Measurements from ENCODE around the gene SSH2. TPM values are rescaled to one million over a fixed set of nuclear protein-coding genes. Genes with fewer than 3 reads are reported as not detected.

Gene SSH2
- polyA plus RNA-seq, 1 of the 3 experiments (the other 2 are of a cell fraction): 8.8 TPM

DNA sequence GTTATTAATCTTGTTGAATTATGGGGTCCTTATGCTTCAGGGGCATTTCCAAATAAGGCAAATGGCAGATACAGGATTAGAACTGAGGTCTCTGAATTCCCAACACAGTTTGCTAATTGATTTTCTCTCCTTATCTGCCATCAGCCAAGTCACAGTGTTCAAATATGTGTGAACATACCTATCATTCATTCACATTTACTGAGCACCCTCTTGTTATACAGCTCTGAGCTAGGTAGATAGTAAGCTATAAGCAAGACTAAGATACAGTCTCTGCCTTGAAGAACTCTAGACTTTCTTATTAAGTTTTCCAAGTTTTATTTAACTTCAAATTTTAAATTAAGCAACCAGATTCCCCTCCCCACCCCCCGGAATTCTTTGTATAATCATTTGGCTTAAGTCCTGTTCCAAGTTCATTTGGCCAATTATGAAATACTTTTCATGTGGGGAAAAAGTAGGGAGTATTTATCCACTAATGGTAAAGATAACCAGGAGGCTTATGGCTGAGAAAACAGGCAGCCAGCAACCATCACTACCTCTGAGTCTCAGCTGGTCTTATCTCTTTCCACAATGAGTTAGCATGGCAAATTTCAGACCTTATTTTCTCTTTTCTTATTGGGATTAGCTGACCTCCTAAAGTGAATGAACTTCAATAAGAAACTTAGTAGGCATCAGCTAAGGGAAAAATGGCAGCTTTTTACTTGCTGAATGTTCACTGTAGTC lies 275.9 kb downstream of the SSH2 start:
- Histone ChIP-seq H3K4me3 (ENCODE audit: low read depth in 2 of 2, low read length in 1 of 2) (no peak overlapping the region), H3K9ac (no peak overlapping the region), H3K4me2 (no peak overlapping the region), H2AFZ (ENCODE audit: low read depth) (no peak overlapping the region), H3K27me3 (ENCODE audit: insufficient read depth) (no peaks in the 10 kb centered on the region), H3K4me1 (ENCODE audit: control insufficient read depth in 1 of 2, insufficient read depth in 2 of 2, low read depth in 1 of 2, low read length in 1 of 2) (no peaks in the 10 kb centered on the region), H3F3A (replicated peaks; ENCODE audit: insufficient read depth) (peaks cover 7% of the 10 kb centered on the region), H4K20me1 (ENCODE audit: insufficient read depth) (no peaks in the 10 kb centered on the region), H3K9me2 (no peaks in the 10 kb centered on the region), H3K9me3 (no peaks in the 10 kb centered on the region), H3K36me3 (replicated peaks in 1 of 2; ENCODE audit: control insufficient read depth in 1 of 2, insufficient read depth in 2 of 2, low read length in 1 of 2) (peaks cover 23 to 32% of the 10 kb centered on the region in 2 experiments), H3K79me2 (ENCODE audit: insufficient read depth) (no peaks in the 10 kb centered on the region), H3K27ac (ENCODE audit: low read depth in 2 of 2, low read length in 1 of 2) (no peak overlapping the region)
- WGBS (ENCODE audit: low lambda C conversion rate): 87% methylated on average over 1 of the region's 1 CpG
- POLR2A ChIA-PET: interaction anchor here (0.9 kb wide), 1 partner anchor 11 kb away, joined by 8 read pairs; no protein-coding TSS in a partner anchor
- CTCF ChIA-PET: interaction anchor here (1.2 to 1.9 kb wide), 5 partner anchors 11 to 277 kb away, joined by 3 to 7 read pairs (median 4); no protein-coding TSS in a partner anchor
- DNase-seq: no peak
- TF ChIP-seq TCF12 (IDR thresholded peaks at IDR 0.05): no peak
- TF ChIP-seq, protein P1, sequence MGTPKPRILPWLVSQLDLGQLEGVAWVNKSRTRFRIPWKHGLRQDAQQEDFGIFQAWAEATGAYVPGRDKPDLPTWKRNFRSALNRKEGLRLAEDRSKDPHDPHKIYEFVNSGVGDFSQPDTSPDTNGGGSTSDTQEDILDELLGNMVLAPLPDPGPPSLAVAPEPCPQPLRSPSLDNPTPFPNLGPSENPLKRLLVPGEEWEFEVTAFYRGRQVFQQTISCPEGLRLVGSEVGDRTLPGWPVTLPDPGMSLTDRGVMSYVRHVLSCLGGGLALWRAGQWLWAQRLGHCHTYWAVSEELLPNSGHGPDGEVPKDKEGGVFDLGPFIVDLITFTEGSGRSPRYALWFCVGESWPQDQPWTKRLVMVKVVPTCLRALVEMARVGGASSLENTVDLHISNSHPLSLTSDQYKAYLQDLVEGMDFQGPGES (IDR thresholded peaks at IDR 0.05; ENCODE audit: low read depth, low read length): no peak
- TF ChIP-seq, protein P2, sequence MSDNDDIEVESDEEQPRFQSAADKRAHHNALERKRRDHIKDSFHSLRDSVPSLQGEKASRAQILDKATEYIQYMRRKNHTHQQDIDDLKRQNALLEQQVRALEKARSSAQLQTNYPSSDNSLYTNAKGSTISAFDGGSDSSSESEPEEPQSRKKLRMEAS (IDR thresholded peaks at IDR 0.05; ENCODE audit: low read depth): no peak
- no peak for TF ChIP-seq FOXM1 (IDR thresholded peaks at IDR 0.05; ENCODE audit: low read depth)
- TF ChIP-seq, protein P3, sequence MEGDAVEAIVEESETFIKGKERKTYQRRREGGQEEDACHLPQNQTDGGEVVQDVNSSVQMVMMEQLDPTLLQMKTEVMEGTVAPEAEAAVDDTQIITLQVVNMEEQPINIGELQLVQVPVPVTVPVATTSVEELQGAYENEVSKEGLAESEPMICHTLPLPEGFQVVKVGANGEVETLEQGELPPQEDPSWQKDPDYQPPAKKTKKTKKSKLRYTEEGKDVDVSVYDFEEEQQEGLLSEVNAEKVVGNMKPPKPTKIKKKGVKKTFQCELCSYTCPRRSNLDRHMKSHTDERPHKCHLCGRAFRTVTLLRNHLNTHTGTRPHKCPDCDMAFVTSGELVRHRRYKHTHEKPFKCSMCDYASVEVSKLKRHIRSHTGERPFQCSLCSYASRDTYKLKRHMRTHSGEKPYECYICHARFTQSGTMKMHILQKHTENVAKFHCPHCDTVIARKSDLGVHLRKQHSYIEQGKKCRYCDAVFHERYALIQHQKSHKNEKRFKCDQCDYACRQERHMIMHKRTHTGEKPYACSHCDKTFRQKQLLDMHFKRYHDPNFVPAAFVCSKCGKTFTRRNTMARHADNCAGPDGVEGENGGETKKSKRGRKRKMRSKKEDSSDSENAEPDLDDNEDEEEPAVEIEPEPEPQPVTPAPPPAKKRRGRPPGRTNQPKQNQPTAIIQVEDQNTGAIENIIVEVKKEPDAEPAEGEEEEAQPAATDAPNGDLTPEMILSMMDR (IDR thresholded peaks at IDR 0.05): no peak
- TF ChIP-seq GATA2 (CRISPR knock-in tag; IDR thresholded peaks at IDR 0.05): no peak
- no peak for TF ChIP-seq RXRA (IDR thresholded peaks at IDR 0.05; ENCODE audit: borderline replicate concordance, low read depth)
- TF ChIP-seq, protein P4, sequence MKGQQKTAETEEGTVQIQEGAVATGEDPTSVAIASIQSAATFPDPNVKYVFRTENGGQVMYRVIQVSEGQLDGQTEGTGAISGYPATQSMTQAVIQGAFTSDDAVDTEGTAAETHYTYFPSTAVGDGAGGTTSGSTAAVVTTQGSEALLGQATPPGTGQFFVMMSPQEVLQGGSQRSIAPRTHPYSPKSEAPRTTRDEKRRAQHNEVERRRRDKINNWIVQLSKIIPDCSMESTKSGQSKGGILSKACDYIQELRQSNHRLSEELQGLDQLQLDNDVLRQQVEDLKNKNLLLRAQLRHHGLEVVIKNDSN (IDR thresholded peaks at IDR 0.05; ENCODE audit: borderline replicate concordance, low read depth): no peak
- no peak for TF ChIP-seq RCOR1 (IDR thresholded peaks at IDR 0.05; ENCODE audit: low read length)
- no peak for TF ChIP-seq FOSL2 (IDR thresholded peaks at IDR 0.05; ENCODE audit: borderline replicate concordance, low read depth)
- TF ChIP-seq, protein P5, sequence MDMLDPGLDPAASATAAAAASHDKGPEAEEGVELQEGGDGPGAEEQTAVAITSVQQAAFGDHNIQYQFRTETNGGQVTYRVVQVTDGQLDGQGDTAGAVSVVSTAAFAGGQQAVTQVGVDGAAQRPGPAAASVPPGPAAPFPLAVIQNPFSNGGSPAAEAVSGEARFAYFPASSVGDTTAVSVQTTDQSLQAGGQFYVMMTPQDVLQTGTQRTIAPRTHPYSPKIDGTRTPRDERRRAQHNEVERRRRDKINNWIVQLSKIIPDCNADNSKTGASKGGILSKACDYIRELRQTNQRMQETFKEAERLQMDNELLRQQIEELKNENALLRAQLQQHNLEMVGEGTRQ (IDR thresholded peaks at IDR 0.05; ENCODE audit: borderline replicate concordance, low read depth, low read length): no peak
- no peak for TF ChIP-seq SMC3 (IDR thresholded peaks at IDR 0.05; ENCODE audit: low read depth, low read length)
- no peak for TF ChIP-seq POLR2AphosphoS5 (IDR thresholded peaks at IDR 0.05; ENCODE audit: low read depth, low read length)
- no peak for TF ChIP-seq TAF1 (IDR thresholded peaks at IDR 0.05; ENCODE audit: borderline replicate concordance, low read depth, low read length)
- TF ChIP-seq CHD2 (IDR thresholded peaks at IDR 0.05; ENCODE audit: low read length, partially characterized antibody): no peak

Measured in SK-N-SH (cell line).